PFSK-1 (cell line): ENCODE data around the gene GTPBP1.

Experiments used
- FOXP2 ChIP-seq: optimal IDR thresholded peaks from 2 replicates; pipeline ENCODE3; 2011; ENCODE audit warnings: borderline replicate concordance, control low read depth, inconsistent platforms; ENCODE audit not compliant: insufficient read depth; ENCODE audit errors: extremely low read length, extremely low read depth
- POLR2AphosphoS5 ChIP-seq: IDR thresholded peaks from 2 replicates; pipeline ENCODE4 v1.6.1; 2012; ENCODE audit warnings: low read depth, mild to moderate bottlenecking, control low read depth, low read length, moderate library complexity
- SIN3A ChIP-seq: IDR thresholded peaks from 2 replicates; pipeline ENCODE4 v1.6.1; 2012; ENCODE audit warnings: mild to moderate bottlenecking, low read length, moderate library complexity, borderline replicate concordance; ENCODE audit not compliant: insufficient read depth
- TAF1 ChIP-seq: IDR thresholded peaks from 2 replicates; pipeline ENCODE4 v1.6.1; 2012; ENCODE audit warnings: low read length, control low read depth, borderline replicate concordance; ENCODE audit not compliant: insufficient read depth
- TF ChIP-seq, protein P1 (sequence below), 2 experiments: IDR thresholded peaks; 2 replicates each; pipeline versions ENCODE4 v1.6.1 to v1.8.0; 2011 to 2012; ENCODE audit warnings: low read depth in 2 of 2, low read length in 2 of 2, control low read depth in 1 of 2, inconsistent platforms in 1 of 2, mild to moderate bottlenecking in 1 of 2, moderate library complexity in 1 of 2; ENCODE audit not compliant: insufficient read depth in 1 of 2

The GTPBP1 gene

DNA sequence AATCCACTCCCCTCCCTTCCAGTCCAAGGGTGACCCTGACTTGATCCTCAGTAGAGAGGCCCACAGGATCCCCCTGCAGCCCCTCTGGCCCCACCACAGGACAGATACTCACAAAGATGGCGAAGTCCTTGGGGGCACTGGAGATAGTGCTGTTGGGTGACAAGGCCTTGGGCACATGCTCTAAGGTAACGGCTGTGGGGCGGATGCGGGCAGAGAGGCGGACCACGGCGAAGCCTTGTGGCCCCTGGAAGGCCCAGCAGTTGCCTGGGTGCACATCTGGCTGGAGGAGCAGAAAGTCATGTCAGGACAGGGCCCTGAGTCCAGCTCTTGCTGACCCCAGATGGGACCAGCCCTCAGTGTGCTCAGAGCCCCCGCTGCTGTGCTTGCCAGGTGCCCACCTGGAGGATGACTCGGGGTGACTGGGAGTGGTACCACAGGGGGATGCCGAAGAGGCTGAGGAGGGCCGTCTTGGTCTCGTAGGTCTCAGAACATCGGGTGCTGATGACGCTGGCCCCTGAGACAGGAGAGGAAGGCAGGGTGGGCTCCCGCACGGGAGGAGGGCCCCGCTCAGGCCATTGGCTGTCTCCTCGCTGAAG, 32.8 kb downstream of the GTPBP1 start:
- TF ChIP-seq, protein P1, sequence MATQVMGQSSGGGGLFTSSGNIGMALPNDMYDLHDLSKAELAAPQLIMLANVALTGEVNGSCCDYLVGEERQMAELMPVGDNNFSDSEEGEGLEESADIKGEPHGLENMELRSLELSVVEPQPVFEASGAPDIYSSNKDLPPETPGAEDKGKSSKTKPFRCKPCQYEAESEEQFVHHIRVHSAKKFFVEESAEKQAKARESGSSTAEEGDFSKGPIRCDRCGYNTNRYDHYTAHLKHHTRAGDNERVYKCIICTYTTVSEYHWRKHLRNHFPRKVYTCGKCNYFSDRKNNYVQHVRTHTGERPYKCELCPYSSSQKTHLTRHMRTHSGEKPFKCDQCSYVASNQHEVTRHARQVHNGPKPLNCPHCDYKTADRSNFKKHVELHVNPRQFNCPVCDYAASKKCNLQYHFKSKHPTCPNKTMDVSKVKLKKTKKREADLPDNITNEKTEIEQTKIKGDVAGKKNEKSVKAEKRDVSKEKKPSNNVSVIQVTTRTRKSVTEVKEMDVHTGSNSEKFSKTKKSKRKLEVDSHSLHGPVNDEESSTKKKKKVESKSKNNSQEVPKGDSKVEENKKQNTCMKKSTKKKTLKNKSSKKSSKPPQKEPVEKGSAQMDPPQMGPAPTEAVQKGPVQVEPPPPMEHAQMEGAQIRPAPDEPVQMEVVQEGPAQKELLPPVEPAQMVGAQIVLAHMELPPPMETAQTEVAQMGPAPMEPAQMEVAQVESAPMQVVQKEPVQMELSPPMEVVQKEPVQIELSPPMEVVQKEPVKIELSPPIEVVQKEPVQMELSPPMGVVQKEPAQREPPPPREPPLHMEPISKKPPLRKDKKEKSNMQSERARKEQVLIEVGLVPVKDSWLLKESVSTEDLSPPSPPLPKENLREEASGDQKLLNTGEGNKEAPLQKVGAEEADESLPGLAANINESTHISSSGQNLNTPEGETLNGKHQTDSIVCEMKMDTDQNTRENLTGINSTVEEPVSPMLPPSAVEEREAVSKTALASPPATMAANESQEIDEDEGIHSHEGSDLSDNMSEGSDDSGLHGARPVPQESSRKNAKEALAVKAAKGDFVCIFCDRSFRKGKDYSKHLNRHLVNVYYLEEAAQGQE (IDR thresholded peaks at IDR 0.05; ENCODE audit: insufficient read depth in 1 of 2, low read depth in 2 of 2, low read length in 2 of 2), result no peak
- TF ChIP-seq FOXP2 (no peak), SIN3A (no peak), POLR2AphosphoS5 (no peak), TAF1 (no peak)

GRCh38 chr22:38739300-38740055, 33.7 kb downstream of the GTPBP1 start:
- no peak for TF ChIP-seq SIN3A
- no peak for TF ChIP-seq FOXP2
- TF ChIP-seq POLR2AphosphoS5, result no peak
- TF ChIP-seq, protein P1 (IDR thresholded peaks at IDR 0.05; ENCODE audit: insufficient read depth in 1 of 2, low read depth in 2 of 2, low read length in 2 of 2), result no peak
- no peak for TF ChIP-seq TAF1

DNA sequence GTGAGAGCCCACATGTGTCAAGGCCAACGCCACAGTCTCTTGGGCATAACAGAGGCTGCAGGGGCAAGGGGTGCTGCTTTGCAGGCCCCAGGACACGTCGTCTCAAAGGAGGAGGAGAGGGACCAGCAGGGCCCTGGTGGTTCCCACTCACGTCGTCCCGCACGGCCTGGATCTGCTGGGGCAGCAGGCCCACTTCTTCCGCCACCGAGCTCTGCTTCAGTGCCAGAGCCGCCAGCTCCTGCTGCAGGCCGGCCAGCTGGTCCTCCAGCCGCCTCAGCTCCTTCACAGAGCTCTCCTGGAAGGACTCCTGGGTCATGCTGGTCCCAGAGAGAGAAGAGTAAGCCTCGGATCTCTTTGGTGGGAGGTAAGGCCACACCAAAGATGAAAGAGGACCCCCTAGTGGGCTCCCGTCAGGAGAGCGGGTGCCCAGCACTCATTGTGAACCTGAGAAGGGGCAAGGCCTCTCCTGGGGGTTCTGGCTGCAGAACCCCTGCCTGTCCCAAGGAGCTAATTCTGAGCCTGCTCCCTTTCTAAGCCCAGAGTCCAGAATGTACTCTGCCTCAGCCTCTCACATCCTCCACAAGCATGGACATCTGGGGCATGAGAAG, 34.5 kb downstream of the GTPBP1 start:
- TF ChIP-seq, protein P1 (IDR thresholded peaks at IDR 0.05; ENCODE audit: insufficient read depth in 1 of 2, low read depth in 2 of 2, low read length in 2 of 2), result no peak
- no peak for TF ChIP-seq SIN3A
- no peak for TF ChIP-seq TAF1
- no peak for TF ChIP-seq POLR2AphosphoS5
- no peak for TF ChIP-seq FOXP2

DNA sequence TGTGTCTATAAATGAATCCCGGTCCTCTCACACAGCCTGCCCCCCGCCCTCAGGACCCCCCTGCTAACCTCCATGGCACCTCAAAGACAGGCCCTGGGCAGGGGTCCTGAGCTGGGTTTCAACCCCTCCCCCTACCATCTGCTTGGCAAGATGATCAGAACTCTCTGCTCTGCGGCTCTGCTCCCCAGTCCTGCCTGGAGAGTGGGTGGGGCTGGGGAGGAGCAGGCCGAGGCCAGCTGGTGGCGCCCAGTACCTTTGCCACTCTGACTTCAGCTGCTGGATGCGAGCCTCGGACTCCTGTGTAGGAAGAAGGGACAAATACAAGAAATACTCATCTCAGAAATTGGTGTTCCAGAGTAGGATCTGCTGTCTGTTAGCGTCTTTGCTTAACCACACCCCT, 35.0 kb downstream of the GTPBP1 start:
- TF ChIP-seq SIN3A (no peak), FOXP2 (no peak), POLR2AphosphoS5 (no peak), TAF1 (no peak)
- TF ChIP-seq, protein P1 (IDR thresholded peaks at IDR 0.05; ENCODE audit: insufficient read depth in 1 of 2, low read depth in 2 of 2, low read length in 2 of 2), result no peak
